PC-3 (cell line): Measurements from ENCODE around the gene MPIG6B.

Experiments
- CTCF ChIP-seq: fragments of 300-600 bp; sonication (generic); conservative IDR thresholded peaks from 2 replicates; pipeline ENCODE4 v1.5.1; 2017; ENCODE audit warnings: antibody characterized with exemption, low read depth, mild to moderate bottlenecking, low read length
- EZH2 ChIP-seq: fragments of 300-600 bp; sonication (generic); IDR thresholded peaks from one replicate; pipeline ENCODE4 v1.6.1; 2017; ENCODE audit warnings: antibody characterized with exemption, mild to moderate bottlenecking, low read length; ENCODE audit not compliant: unreplicated experiment

- no peak for TF ChIP-seq CTCF
- TF ChIP-seq EZH2 = no peak
These were observed 22.3 kb upstream of the MPIG6B start for GRCh38 chr6:31700740-31701401.
